ENCODE measurements around the gene DES. TPM values are rescaled to one million over a fixed set of nuclear protein-coding genes. Genes with fewer than 3 reads are reported as not detected.

Gene DES
- total RNA-seq, 4 donors from 2014 or later = 578 to 3,551 (median 1,628) TPM

- peak in 1 of 2 donors; percentile 25 for DNase-seq
- Histone ChIP-seq H3K9me3 (no peaks in the 10 kb centered on the region), H3K36me3 (no peaks in the 10 kb centered on the region), H3K27ac (peak overlapping the region; percentile 90 to 95), H3K27me3 (no peaks in the 10 kb centered on the region), H3K4me1 (no peaks in the 10 kb centered on the region), H3K4me3 (no peak overlapping the region)
- no peak for TF ChIP-seq POLR2A (IDR thresholded peaks at IDR 0.05)
- TF ChIP-seq CTCF (IDR thresholded peaks at IDR 0.05) = no peak
- intact Hi-C loops (cut with DNase I; ENCODE audit: low total_unique reads) = no loop called here
Measured at GRCh38 chr2:219409619-219410018, 8.6 kb upstream of the DES start.

DNA sequence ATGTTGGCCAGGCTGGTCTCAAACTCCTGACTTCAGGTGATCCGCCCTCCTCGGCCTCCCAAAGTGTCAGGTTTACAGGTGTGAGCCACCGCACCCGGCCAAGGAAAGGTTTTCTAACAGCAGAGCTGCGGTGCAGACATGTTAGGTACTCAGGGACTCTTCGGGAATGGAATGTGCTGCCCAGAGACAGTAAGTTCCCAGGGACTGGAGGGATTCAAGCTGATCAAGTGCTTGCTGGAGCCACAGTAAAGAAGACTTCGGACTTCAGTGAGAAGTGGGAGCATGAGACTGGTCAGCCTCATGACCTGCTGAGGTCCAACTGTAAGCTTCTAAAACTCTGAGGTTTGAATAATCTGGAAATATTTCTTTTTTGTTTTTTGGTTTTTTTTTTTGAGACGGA is 7.8 kb upstream of the DES start:
- no peak overlapping the region for H3K4me3 ChIP-seq
- no peaks in the 10 kb centered on the region for H3K36me3 ChIP-seq
- DNase-seq = peak in 1 of 2 donors; percentile 29
- no peaks in the 10 kb centered on the region for H3K27me3 ChIP-seq
- H3K9me3 ChIP-seq = no peaks in the 10 kb centered on the region
- H3K27ac ChIP-seq = peak overlapping the region; percentile 90 to 95
- intact Hi-C loops (cut with DNase I; ENCODE audit: low total_unique reads) = no loop called here
- no peak for TF ChIP-seq CTCF (IDR thresholded peaks at IDR 0.05)
- peaks cover 0 to under 1% of the 10 kb centered on the region in 2 donors for H3K4me1 ChIP-seq

DNA sequence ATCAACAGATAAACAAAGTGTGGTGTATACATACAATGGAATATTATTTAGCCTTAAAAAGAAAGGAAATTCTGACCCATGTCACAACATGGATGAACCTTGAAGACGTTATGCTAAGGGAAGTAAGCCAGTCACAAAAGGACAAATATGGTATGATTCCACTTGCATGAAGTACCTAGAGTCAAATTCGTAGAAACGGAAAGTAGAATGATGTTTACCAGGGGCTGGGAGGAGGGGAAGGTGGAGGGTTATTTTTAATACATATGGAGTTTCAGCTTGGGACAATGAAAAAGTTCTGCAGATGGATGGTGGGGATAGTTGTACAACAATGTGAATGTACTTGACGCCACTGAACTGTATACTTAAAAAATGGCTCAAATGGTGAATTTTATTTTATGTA is 3.3 kb upstream of the DES start:
- no peak overlapping the region for H3K4me3 ChIP-seq
- peaks cover 0 to 6% of the 10 kb centered on the region in 2 donors for H3K4me1 ChIP-seq
- peak overlapping the region; percentile 93 to 99 for H3K27ac ChIP-seq
- DNase-seq = no peak
- no peak for TF ChIP-seq POLR2A (IDR thresholded peaks at IDR 0.05)
- TF ChIP-seq CTCF (IDR thresholded peaks at IDR 0.05) = no peak
- no peaks in the 10 kb centered on the region for H3K9me3 ChIP-seq
- intact Hi-C loops (cut with DNase I; ENCODE audit: low total_unique reads) = no loop called here
- no peaks in the 10 kb centered on the region for H3K36me3 ChIP-seq
- H3K27me3 ChIP-seq = no peaks in the 10 kb centered on the region

DNA sequence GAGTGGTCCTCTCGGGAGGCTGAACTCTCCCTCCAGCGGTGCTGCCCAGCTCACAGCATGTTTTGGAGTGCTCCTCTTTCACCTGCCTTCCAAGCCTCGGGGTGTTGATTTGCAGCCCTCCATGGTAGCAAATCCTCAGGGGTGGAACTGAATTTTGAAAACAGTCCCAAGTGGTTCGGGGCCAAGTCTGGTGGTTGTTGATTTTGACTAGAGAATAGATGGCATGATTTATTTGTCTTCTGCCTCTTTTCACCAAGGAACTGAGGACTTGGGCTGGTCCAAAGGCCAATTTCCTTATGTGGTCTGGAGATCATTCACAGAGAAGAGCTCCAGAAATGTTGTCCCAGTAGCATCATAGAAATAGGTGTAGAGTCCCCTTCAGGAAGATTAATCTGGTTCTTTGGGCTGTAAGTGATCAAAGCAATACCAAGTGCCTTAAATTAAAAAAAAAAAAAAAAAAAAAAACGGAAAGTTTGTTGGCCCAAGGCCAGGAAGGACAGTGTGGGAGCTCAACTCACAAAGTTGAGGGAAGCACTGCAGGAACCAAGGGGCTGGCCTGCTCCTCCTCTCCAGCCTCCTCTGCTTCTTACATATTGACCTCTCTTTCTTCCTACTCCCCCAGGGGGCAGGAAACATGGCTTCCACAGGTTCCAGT is 2.5 kb upstream of the DES start:
- intact Hi-C loops (cut with DNase I; ENCODE audit: low total_unique reads) = no loop called here
- Histone ChIP-seq H3K4me1 (peaks cover 0 to 6% of the 10 kb centered on the region in 2 donors), H3K36me3 (no peaks in the 10 kb centered on the region), H3K27ac (peak overlapping the region; percentile 93 to 99), H3K4me3 (no peak overlapping the region), H3K9me3 (no peaks in the 10 kb centered on the region), H3K27me3 (no peaks in the 10 kb centered on the region)
- peak in 1 of 2 donors; percentile 51 for DNase-seq
- TF ChIP-seq POLR2A (IDR thresholded peaks at IDR 0.05) (no peak), CTCF (IDR thresholded peaks at IDR 0.05) (no peak)

DNA sequence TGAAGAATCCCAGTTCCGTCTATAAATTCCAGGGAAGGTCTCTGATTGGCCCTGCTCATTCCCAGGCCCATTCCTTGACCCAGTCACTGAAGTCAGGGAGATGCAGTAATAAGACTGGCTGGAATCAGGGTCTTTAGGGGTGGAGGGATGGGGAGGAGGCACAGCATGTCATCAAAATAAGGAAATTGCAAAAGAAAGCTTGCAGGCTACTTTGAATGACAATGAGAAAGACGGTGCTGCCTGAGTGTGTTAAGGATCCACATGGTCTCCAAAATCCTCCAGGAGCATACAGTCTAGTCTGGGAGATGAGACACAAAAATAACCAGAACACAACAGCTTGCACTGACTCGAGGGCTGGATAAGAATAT is 2.0 kb upstream of the DES start:
- Histone ChIP-seq H3K9me3 (no peaks in the 10 kb centered on the region), H3K4me1 (peaks cover 0 to 6% of the 10 kb centered on the region in 2 donors), H3K4me3 (no peak overlapping the region), H3K36me3 (no peaks in the 10 kb centered on the region), H3K27ac (peak overlapping the region; percentile 93 to 99), H3K27me3 (no peaks in the 10 kb centered on the region)
- intact Hi-C loops (cut with DNase I; ENCODE audit: low total_unique reads) = no loop called here
- TF ChIP-seq CTCF (IDR thresholded peaks at IDR 0.05) = no peak
- TF ChIP-seq POLR2A (IDR thresholded peaks at IDR 0.05) = no peak
- DNase-seq = peak in 1 of 2 donors; percentile 40

Data from uterus (tissue), 4 donors.